Islet precursor cell (in vitro differentiated cells): Measurements from ENCODE around the gene TRIM61.
A peak's percentile ranks its signal among the peaks of the same experiment; 100 is the strongest.
"Not testable (repeated sequence)": the region's sequence is repeated elsewhere in the genome, so short reads cannot be mapped to it uniquely, and the experiment has no call there.

Source experiments
- DNase-seq: peaks from one replicate; pipeline ENCODE4 v3.0.0-alpha.2; 2018

The TRIM61 gene

DNA sequence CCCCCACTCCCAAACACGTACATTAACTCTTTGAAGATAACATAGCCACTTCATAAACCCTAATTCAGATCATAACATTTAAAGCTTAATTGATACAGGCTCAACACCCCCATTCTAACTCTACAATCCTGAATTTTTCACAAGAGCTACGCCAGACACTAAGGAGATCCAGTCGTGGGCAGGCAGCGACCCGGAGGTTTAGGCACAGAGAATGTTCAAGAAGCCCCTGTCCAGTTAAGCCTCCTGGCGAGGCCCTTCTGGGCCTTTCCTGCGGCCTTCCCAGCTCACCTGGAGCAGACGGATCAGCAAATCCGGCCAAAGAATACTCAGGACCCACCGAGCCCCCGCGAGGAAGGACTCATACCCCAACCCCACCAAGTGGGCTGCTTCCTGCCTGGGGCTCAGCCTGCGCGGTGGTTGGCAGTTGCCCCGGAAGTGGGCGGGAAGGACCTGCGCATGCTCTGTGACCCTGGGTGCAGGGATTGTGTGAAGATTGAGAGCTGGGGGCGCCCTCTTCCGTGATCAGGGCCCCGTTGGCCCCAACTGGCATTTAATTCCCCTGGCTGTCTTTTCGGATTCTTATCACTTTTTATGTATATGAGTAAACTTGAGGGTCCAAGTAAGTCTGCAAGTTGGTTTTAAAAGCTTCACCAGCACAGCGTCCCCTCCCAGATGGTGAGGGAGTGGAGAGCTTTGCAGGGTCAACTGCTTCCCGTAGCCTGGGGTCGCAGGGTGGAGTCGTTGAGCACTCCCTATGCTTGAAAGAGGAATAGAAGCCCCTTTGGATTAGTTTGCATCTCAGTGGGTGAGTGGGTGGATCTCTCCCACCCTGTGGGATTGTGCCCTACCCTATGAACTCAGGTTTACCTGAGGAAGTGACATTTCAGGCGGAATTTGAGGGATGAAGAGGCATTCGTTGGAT is at the start of gene TRIM61:
TRIM61 (minus strand) TSS at position 415 of the 922 bp plus-strand sequence. CDS start 7,655 bp downstream, outside the sequence.
- no peak for DNase-seq

DNA sequence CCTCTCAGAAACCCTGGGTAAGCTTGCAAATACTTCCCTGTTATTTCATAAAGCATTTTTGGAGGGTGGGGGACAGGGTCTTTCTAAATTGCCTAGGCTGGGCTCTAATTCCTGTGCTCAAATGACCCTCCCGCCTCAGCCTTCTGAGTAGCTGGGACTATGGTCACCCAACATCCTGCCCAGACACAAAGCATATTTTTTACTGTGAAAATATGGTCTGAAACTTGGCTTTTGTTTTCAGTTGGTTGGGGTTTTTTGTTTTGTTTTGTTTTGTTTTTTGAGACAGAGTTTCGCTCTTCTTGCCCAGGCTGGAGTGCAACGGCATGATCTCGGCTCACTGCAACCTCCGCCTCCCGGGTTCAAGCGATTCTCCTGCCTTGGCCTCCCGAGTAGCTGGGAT is 48.3 kb upstream of the TRIM61 start:
- DNase-seq, result not testable (repeated sequence)

DNA sequence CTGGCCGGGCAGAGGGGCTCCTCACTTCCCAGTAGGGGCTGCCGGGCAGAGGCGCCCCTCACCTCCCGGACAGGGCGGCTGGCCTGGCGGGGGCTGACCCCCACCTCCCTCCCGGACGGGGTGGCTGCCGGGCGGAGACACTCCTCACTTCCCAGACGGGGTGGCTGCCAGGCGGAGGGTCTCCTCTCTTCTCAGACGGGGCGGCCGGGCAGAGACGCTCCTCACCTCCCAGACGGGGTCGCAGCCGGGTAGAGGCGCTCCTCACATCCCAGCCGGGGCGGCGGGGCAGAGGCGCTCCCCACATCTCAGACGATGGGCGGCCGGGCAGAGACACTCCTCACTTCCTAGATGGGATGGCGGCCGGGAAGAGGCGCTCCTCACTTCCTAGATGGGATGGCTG is 42.5 kb upstream of the TRIM61 start:
- not testable (repeated sequence) for DNase-seq

DNA sequence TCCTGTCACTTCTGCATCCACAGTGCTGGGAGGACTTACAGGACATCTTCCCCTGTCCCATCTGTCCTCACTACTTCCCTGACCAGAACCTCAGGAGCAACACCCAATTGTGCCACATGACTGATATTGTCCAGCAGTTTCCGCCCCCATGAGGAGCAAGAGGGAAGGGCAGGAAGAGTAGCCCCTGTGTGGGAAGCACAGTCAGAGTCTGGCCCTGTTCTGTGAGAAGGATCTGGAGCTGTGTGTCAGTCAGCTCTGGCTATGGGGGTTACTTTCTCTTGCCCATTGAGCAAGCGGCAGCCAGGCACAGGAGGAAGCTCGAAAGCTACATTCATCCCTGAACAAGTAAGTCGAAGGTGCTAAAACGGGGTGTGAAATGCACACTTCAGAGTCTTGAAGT is 39.5 kb upstream of the TRIM61 start:
- DNase-seq, result peak; percentile 80

DNA sequence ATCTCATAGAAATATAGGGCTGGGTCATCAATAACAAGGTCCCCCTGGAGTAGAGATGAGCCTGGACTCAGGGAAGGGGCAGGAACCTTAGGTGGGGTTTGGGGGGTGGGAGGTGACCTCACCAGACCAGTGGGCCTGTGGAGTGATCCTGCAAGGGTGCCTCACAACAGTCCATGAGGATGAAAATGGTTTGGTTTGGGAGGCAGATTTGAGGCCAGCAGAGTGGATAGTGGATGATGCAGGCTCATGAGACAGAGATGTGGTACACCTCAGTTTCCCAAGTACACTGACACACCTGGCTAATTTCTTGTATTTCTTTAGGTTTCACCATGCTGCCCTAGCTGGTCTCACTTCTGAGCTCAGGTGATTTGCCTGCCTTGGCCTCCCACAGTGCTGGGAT is 36.2 kb upstream of the TRIM61 start:
- DNase-seq, result no peak

DNA sequence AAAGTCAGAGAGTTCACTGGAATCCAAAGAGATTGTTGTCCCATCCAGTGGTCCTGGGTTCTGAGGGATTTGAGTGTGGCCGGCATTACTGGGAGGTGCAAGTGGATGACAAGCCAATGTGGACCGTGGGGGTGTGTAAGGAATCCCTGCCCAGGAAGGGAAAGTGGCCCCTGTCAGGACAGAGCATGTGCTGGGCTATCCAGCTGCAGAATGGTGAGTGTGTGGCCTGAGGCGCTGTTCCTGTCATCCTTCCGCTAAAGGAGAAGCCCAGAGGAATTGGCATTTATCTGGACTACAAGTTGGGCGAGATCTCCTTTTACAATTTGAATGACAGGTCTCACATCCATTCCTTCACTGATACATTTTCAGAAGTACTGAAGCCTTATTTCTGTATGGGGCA is 33.9 kb upstream of the TRIM61 start:
- peak; percentile 65 for DNase-seq

DNA sequence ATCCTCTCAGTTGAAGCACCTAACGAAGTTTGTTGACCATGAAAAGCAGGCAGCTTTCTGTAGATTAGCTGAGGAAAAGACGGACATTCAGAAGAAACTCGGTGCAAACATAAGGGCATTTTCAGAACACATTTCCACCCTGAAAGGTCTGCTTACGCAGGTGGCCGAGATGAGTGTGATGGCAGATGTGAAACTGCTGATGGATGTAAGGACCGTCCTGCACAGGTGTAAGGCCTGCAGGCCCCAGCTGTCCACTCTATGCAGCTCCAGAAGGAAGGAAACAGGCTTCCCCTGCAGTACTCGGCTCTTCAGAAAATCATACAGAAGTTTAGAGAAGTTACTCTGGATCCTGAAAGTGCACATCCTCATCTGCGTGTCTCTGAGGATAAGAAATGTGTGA is 33.5 kb upstream of the TRIM61 start:
- DNase-seq, result no peak

DNA sequence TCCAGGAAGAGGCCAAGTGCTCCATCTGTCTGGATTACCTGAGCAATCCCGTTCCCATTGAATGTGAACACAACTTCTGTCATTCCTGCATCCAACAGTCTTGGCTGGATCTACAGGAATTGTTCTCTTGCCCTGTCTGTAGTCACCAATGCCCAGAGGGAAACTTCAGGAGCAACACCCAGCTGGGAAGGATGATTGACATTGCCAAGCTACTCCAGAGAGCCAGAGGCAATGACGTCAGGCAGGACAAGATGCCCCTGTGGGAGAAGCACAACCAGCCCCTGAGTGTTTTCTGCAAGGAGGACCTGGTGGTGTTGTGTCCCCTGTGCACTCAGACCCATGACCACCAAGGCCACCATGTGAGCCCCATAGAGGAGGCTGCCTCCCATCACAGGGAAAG is 33.0 kb upstream of the TRIM61 start:
- no peak for DNase-seq

DNA sequence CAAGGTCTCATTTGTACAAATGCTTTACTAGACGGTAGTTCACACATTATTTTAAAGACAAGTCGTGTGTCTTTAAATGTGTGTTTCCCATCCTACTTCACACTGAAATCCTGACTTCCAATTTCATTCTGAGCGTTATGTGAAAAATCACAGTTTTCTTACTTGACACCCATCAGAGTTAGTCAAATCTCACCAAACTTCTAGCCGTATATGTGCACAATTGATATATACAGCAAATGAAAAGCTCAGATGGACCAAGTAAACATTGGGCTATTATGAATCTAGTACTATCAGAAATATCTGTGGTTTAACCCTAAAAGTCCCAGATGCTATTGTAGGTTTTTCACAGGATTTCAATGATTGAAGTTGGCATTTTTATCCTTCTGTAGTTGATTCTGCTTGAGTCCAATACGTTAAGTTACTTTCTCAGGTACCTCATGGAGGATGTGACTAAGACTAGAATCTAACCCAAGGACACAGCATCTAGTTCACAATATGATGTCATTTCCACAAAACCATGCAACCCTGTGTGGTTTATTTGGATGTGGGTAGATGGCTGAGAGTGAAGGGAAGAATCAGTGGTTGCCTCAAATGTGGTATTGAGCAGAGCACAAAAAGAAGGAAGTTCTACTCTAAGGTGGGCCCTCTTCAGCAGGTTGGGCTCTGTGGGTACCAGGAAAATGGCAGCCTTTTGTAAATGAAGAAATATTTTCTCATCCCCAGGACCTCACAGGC is 32.2 kb upstream of the TRIM61 start:
- DNase-seq, result no peak

DNA sequence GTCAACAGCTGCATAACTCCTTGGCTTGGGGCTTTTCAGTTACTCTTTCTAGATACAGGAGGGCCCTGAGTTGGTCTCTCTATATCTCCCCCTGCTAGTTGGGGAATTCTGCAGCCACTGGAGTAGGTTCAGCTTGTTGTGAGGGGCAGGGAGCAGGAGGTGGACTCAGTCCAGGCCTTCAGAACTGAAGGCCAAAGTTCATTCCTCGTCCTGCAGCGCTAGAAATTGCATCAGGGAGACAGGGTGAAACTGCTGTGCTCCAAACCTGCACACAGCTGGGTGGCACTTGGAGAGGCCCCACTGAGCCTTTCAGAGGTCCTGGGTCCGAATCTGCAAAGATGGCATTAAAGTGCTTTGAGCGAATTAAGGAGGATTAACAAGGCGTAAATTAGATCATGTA is 29.4 kb upstream of the TRIM61 start:
- DNase-seq, result no peak

DNA sequence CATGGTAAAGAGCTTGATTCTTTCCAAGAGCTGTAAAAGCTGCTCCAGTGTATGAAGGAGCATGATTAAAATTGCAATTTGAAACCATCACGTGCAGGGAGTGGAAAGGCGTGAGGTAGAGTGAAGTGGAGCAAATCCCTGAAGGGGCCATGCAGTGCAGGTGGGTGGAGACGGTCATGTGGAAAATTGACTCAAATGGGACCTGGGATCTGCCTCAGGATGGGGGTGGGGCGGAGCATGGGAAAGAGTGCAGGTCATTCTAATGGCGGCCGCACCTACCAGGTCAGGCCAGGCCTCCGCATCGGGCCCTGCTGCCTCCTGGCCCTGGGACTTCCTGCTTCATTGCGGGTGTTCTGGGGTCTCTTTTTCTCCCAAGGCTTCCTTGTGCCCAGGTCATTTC is 29.0 kb upstream of the TRIM61 start:
- DNase-seq, result no peak

DNA sequence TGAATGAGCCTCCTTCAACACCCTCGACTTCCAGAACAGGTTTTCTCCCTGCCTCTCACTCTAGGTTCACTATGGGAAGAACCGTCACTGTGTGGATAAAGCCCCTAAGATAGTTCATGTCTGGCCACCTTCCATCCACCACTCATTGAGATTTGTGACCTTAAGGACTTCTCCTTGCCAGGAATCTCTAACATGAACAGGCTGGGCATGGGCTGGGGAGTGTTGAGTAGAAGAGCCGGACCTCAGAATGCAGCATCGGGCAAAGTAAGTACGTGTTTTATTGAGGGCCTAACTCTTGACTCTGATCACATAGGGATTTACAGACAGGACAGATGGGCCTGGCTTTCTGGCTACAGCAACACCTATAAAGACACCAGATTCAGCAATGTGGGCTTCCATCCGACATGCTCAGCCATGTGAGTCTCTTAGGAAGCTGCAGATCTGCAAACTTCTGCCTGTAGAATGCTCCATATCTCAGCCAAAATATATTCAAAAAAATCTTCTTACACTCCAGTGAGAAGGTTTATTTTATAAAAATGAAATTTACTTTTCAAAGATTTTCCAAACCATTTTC is 28.0 kb upstream of the TRIM61 start:
- no peak for DNase-seq

DNA sequence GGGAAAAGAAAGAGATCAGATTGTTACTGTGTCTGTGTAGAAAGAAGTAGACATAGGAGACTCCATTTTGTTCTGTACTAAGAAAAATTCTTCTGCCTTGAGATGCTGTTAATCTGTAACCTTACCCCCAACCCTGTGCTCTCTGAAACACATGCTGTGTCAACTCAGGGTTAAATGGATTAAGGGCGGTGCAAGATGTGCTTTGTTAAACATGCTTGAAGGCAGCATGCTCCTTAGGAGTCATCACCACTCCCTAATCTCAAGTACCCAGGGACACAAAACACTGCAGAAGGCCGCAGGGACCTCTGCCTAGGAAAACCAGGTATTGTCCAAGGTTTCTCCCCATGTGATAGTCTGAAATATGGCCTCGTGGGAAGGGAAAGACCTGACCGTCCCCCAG is 24.5 kb upstream of the TRIM61 start:
- not testable (repeated sequence) for DNase-seq

DNA sequence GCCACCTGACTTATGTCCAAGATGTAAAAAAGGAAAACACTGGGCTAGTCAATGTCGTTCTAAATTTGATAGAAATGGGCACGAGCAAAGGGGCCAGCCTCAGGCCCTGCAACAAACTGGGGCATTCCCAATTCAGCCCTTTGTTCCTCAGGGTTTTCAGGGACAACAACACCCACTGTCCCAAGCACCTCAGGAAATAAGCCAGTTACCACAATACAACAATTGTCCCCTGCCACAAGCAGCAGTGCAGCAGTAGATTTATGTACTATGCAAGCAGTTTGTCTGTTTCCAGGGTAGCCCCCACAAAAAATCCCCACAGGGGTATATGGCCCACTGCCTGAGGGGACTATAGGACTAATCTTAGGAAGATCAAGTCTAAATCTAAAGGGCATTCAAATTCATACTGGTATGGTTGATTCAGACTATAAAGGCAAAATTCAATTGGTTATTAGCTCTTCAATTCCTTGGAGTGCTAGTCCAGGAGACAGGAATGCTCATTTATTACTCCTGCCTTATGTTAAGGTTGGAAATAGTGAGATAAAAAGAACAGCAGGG is 21.1 kb upstream of the TRIM61 start:
- not testable (repeated sequence) for DNase-seq

DNA sequence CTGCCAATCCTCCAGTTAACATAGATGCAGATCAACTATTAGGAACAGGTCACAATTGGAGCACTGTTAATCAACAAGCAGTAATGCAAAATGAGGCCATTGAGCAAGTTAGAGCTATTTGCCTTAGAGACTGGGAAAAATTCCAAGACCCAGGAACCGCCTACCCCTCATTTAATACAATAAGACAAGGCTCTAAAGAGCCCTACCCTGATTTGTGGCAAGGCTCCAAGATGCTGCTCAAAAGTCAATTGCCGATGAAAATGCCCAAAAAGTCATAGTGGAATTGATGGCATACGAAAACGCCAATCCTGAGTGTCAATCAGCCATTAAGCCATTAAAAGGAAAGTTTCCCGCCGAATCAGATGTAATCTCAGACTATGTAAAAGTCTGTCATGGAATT is 20.5 kb upstream of the TRIM61 start:
- DNase-seq, result no peak

DNA sequence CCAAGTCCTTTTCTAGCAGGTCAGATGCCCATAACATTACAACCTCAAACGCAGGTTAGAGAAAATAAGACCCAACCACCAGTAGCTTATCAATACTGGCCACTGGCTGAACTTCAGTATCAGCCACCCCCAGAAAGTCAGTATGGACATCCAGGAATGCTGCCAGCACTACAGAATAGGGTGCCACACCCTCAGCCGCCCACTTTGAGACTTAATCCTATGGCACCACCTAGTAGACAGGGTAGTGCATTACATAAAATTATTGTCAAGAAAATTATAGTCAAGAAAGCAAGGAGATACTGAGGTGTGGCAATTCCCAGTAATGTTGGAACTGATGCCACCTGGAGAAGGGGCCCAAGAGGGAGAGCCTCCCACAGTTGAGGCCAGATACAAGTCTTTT is 19.9 kb upstream of the TRIM61 start:
- DNase-seq, result no peak

DNA sequence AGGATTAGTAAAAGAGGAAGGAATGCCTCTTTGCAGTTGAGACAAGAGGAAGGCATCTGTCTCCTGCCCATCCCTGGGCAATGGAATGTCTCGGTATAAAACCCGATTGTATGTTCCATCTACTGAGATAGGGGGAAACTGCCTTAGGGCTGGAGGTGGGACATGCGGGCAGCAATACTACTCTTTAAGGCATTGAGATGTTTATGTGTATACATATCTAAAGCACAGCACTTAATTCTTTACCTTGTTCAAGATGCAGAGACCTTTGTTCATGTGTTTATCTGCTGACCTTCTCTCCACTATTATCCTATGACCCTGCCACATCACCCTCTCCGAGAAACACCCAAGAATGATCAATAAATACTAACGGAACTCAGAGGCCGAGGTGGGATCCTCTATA is 18.7 kb upstream of the TRIM61 start:
- not testable (repeated sequence) for DNase-seq

DNA sequence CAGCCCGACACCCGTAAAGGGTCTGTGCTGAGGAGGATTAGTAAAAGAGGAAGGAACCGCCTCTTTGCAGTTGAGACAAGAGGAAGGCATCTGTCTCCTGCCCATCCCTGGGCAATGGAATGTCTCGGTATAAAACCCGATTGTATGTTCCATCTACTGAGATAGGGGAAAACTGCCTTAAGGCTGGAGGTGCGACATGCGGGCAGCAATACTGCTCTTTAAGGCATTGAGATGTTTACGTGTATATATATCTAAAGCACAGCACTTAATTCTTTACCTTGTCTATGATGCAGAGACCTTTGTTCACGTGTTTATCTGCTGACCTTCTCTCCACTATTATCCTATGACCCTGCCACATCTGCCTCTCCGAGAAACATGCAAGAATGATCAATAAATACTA is 13.3 kb upstream of the TRIM61 start:
- DNase-seq, result not testable (repeated sequence)

DNA sequence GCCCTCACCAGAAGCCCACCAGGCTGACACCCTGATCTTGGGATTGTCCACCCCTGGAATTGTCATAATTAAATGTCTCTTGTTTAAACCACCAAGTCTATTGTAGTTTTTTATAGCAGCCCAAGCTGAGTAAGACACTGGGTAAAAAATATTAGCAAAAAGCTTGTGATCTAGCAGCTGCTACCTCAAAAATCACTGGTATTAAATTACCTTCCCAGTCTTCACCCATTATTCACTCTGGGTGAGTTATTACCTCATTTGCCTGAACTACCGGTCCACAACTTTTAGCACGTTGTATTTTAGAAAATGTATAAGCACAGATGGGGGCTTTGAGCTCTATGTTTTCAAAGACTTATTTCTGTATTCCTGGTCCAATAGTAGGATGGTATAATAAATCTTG is 12.0 kb upstream of the TRIM61 start:
- DNase-seq, result no peak

DNA sequence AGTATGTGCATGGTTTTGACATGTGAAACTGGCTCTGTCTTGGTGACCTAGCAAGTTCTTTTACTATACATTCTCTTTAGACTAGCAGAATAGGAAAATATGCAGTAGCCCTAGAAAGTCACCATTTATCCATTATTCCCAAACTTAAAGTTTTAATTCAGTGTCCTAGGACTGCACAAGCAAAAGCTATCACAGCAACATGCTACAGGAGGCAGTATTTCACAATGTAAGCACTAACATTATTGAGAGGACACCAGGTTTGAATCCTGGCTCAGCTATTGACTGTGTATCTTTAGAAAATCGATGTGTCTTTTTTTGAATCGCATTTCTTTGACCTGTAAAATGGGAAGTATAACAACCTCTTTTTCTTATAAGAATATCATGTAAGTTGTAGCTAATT is 5.5 kb downstream of the TRIM61 start:
- not testable (repeated sequence) for DNase-seq

DNA sequence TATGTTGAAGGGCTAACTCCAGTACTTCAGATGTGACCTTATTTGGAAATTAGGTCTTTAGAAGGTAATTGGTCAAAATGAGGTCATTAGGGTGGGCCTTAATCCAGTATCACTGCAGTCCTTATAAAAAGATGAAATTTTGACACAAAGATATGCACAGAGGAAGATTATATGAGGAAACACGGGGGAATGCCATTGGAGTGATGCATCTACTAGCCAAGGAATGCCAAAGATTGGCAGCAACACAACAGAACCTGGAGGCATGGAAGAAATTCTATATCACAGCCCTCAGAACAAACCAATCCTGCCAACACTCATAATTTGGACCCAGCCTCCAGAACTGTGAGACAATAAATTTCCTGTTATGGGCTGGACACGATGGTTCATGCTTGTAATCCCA is 17.6 kb downstream of the TRIM61 start:
- no peak for DNase-seq

DNA sequence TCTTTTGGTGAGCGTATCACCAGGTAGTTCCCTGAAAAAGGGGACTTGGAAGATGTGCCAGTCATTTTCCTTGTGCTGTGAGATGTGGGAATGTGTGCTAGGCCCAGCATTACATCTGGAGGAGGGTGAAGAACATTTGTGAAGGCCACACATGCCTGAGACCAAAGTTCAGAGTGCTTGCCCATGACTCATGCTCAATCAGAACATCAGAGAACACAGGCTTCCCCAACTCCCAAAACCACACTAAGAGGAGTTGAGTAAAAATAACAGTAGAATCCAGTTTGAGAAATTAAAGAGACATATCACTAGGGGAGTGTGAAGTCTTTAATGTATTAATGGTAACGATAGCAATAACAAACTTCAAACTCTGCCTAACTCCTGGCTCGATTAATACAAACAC is 18.0 kb downstream of the TRIM61 start:
- DNase-seq, result peak; percentile 45
